Measurements from ENCODE around the gene RBM43. TPM values are rescaled to one million over a fixed set of nuclear protein-coding genes. Genes with fewer than 3 reads are reported as not detected.

Gene RBM43
- total and polyA plus RNA-seq, 4 donors, result 1.6 to 4.9 (median 2.7) TPM

DNA sequence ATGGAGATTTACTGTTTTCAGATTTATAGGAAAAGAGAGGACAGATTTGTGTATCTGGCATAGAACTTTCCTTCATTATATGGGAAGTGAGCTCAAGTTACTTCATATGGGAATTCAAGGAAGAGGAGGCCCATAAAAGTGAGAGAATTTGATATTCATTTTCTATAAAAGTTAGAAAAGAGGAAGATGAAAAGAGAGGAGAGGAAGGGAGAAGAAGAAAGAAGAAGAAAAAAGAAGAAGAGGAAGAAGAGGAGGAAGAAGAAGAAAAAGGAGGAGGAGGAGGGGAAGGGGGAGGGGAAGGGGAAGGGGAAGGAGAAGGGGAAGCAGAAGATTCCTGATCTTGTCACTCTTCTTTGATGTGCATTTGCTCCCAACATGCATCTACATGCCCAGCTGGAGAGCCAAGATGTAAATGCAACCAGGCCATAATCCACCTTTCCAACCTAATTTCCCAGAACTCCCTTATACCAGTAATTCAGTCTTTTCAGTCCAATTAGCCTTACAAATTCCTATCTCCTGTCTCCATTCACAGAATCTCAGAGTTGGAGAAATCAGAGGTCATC, 43.5 kb upstream of the RBM43 start:
- Histone ChIP-seq H3K27ac (ENCODE audit: low read depth in 1 of 2, low read length in 2 of 2) (no peak overlapping the region), H3K27me3 (ENCODE audit: control insufficient read depth in 4 of 4, insufficient read depth in 4 of 4, low read length in 3 of 4) (no peaks in the 10 kb centered on the region), H3K4me3 (ENCODE audit: low read depth in 1 of 3, low read length in 3 of 3) (no peak overlapping the region), H3K9me3 (ENCODE audit: control insufficient read depth in 4 of 4, low read length in 3 of 4) (no peaks in the 10 kb centered on the region), H3K9ac (ENCODE audit: low read depth in 1 of 2, low read length in 2 of 2) (no peak overlapping the region), H3K4me1 (ENCODE audit: control insufficient read depth in 4 of 4, insufficient read depth in 4 of 4, low read length in 3 of 4) (no peaks in the 10 kb centered on the region), H3K36me3 (ENCODE audit: control insufficient read depth in 4 of 4, insufficient read depth in 3 of 4, low read depth in 1 of 4, low read length in 3 of 4) (no peaks in the 10 kb centered on the region)
- DNase-seq (ENCODE audit: low spot score), result no peak
- no peak for TF ChIP-seq FOXA2 (IDR thresholded peaks at IDR 0.05)
- TF ChIP-seq, protein P1, sequence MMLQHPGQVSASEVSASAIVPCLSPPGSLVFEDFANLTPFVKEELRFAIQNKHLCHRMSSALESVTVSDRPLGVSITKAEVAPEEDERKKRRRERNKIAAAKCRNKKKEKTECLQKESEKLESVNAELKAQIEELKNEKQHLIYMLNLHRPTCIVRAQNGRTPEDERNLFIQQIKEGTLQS (IDR thresholded peaks at IDR 0.05), result no peak
- TF ChIP-seq HNF4A (conservative IDR thresholded peaks at IDR 0.05), result no peak
- TF ChIP-seq, protein P2, sequence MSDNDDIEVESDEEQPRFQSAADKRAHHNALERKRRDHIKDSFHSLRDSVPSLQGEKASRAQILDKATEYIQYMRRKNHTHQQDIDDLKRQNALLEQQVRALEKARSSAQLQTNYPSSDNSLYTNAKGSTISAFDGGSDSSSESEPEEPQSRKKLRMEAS (IDR thresholded peaks at IDR 0.05), result no peak
- TF ChIP-seq SP1 (IDR thresholded peaks at IDR 0.05), result no peak
- TF ChIP-seq, protein P3, sequence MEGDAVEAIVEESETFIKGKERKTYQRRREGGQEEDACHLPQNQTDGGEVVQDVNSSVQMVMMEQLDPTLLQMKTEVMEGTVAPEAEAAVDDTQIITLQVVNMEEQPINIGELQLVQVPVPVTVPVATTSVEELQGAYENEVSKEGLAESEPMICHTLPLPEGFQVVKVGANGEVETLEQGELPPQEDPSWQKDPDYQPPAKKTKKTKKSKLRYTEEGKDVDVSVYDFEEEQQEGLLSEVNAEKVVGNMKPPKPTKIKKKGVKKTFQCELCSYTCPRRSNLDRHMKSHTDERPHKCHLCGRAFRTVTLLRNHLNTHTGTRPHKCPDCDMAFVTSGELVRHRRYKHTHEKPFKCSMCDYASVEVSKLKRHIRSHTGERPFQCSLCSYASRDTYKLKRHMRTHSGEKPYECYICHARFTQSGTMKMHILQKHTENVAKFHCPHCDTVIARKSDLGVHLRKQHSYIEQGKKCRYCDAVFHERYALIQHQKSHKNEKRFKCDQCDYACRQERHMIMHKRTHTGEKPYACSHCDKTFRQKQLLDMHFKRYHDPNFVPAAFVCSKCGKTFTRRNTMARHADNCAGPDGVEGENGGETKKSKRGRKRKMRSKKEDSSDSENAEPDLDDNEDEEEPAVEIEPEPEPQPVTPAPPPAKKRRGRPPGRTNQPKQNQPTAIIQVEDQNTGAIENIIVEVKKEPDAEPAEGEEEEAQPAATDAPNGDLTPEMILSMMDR (IDR thresholded peaks at IDR 0.05; ENCODE audit: low read depth, low read length, missing input control), result no peak
- no peak for TF ChIP-seq EGR1 (IDR thresholded peaks at IDR 0.05; ENCODE audit: low read depth in 2 of 2)
- TF ChIP-seq NR2F2 (IDR thresholded peaks at IDR 0.05), result no peak
- TF ChIP-seq GABPA (IDR thresholded peaks at IDR 0.05 in 1 of 2, conservative IDR thresholded peaks at IDR 0.05 in 1 of 2), result no peak
- TF ChIP-seq, protein P4, sequence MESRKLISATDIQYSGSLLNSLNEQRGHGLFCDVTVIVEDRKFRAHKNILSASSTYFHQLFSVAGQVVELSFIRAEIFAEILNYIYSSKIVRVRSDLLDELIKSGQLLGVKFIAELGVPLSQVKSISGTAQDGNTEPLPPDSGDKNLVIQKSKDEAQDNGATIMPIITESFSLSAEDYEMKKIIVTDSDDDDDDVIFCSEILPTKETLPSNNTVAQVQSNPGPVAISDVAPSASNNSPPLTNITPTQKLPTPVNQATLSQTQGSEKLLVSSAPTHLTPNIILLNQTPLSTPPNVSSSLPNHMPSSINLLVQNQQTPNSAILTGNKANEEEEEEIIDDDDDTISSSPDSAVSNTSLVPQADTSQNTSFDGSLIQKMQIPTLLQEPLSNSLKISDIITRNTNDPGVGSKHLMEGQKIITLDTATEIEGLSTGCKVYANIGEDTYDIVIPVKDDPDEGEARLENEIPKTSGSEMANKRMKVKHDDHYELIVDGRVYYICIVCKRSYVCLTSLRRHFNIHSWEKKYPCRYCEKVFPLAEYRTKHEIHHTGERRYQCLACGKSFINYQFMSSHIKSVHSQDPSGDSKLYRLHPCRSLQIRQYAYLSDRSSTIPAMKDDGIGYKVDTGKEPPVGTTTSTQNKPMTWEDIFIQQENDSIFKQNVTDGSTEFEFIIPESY (IDR thresholded peaks at IDR 0.05), result no peak
- TF ChIP-seq RXRA (IDR thresholded peaks at IDR 0.05), result no peak
- TF ChIP-seq, protein P5, sequence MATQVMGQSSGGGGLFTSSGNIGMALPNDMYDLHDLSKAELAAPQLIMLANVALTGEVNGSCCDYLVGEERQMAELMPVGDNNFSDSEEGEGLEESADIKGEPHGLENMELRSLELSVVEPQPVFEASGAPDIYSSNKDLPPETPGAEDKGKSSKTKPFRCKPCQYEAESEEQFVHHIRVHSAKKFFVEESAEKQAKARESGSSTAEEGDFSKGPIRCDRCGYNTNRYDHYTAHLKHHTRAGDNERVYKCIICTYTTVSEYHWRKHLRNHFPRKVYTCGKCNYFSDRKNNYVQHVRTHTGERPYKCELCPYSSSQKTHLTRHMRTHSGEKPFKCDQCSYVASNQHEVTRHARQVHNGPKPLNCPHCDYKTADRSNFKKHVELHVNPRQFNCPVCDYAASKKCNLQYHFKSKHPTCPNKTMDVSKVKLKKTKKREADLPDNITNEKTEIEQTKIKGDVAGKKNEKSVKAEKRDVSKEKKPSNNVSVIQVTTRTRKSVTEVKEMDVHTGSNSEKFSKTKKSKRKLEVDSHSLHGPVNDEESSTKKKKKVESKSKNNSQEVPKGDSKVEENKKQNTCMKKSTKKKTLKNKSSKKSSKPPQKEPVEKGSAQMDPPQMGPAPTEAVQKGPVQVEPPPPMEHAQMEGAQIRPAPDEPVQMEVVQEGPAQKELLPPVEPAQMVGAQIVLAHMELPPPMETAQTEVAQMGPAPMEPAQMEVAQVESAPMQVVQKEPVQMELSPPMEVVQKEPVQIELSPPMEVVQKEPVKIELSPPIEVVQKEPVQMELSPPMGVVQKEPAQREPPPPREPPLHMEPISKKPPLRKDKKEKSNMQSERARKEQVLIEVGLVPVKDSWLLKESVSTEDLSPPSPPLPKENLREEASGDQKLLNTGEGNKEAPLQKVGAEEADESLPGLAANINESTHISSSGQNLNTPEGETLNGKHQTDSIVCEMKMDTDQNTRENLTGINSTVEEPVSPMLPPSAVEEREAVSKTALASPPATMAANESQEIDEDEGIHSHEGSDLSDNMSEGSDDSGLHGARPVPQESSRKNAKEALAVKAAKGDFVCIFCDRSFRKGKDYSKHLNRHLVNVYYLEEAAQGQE (IDR thresholded peaks at IDR 0.05), result no peak
- TF ChIP-seq RAD21 (IDR thresholded peaks at IDR 0.05), result no peak

DNA sequence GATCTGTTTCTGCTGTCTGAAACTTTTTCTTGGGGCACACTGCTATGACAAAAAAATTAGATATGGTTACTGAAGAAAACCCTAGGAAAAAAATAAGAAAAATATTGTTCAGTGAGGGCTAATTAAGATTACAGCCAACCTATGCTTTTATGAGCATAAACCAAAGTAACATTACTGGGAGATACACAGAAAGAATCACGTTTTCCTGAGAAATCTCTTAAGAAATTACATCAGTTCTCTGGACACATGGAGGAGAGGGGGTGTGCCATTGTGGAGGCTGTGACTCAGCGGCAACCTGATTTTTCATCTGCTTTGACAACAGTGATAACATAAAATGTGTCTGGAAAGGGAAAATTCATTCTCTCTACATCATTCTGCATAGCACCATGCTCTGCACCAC, 41.2 kb upstream of the RBM43 start:
- Histone ChIP-seq H3K4me1 (ENCODE audit: control insufficient read depth in 4 of 4, insufficient read depth in 4 of 4, low read length in 3 of 4) (no peaks in the 10 kb centered on the region), H3K9ac (ENCODE audit: low read depth in 1 of 2, low read length in 2 of 2) (no peak overlapping the region), H3K4me3 (ENCODE audit: low read depth in 1 of 3, low read length in 3 of 3) (no peak overlapping the region), H3K27ac (ENCODE audit: low read depth in 1 of 2, low read length in 2 of 2) (no peak overlapping the region), H3K36me3 (ENCODE audit: control insufficient read depth in 4 of 4, insufficient read depth in 3 of 4, low read depth in 1 of 4, low read length in 3 of 4) (no peaks in the 10 kb centered on the region), H3K27me3 (ENCODE audit: control insufficient read depth in 4 of 4, insufficient read depth in 4 of 4, low read length in 3 of 4) (no peaks in the 10 kb centered on the region), H3K9me3 (ENCODE audit: control insufficient read depth in 4 of 4, low read length in 3 of 4) (no peaks in the 10 kb centered on the region)
- no peak for DNase-seq (ENCODE audit: low spot score)
- TF ChIP-seq, protein P4 (IDR thresholded peaks at IDR 0.05), result no peak
- TF ChIP-seq YY1 (IDR thresholded peaks at IDR 0.05) (no peak), GABPA (IDR thresholded peaks at IDR 0.05 in 1 of 2, conservative IDR thresholded peaks at IDR 0.05 in 1 of 2) (no peak), FOXA1 (IDR thresholded peaks at IDR 0.05) (no peak)
- TF ChIP-seq, protein P2 (IDR thresholded peaks at IDR 0.05), result no peak
- 69% methylated on average over 2 of the region's 2 CpGs for WGBS

Measured in liver (tissue), 9 donors.